B cell (primary cell): ENCODE results near the gene TBCCD1.

Experiments
- CTCF ChIP-seq: fragments of 200-600 bp; IDR thresholded peaks from one replicate; pipeline ENCODE4 v1.8.0; 2022; ENCODE audit warnings: antibody characterized with exemption, mild to moderate bottlenecking
- EZH2 ChIP-seq: IDR thresholded peaks from 2 replicates; pipeline ENCODE4 v1.6.1; 2012; ENCODE audit warnings: borderline replicate concordance, low read depth, mild to moderate bottlenecking, moderate library complexity, low read length; ENCODE audit not compliant: insufficient read depth, poor library complexity, severe bottlenecking

GRCh38 chr3:186598108-186598784 is 31.1 kb upstream of the TBCCD1 start:
- TF ChIP-seq CTCF (no peak), EZH2 (no peak)
